Stimulated activated CD4-positive, alpha-beta T cell treated with anti-CD3 and anti-CD28 coated beads, TNF-alpha, amount 100 ng/mL, for 1 hour (primary cell): Measurements from ENCODE around the gene TBC1D5.
"Not testable (repeated sequence)": the region's sequence is repeated elsewhere in the genome, so short reads cannot be mapped to it uniquely, and the experiment has no call there.

Source experiments
- DNase-seq, 3 donors: peaks; one replicate each; pipeline ENCODE4 v3.0.0-alpha.2; 2020; ENCODE audit warnings: low read depth in 3 of 3, low spot score in 1 of 3

Gene TBC1D5

DNA sequence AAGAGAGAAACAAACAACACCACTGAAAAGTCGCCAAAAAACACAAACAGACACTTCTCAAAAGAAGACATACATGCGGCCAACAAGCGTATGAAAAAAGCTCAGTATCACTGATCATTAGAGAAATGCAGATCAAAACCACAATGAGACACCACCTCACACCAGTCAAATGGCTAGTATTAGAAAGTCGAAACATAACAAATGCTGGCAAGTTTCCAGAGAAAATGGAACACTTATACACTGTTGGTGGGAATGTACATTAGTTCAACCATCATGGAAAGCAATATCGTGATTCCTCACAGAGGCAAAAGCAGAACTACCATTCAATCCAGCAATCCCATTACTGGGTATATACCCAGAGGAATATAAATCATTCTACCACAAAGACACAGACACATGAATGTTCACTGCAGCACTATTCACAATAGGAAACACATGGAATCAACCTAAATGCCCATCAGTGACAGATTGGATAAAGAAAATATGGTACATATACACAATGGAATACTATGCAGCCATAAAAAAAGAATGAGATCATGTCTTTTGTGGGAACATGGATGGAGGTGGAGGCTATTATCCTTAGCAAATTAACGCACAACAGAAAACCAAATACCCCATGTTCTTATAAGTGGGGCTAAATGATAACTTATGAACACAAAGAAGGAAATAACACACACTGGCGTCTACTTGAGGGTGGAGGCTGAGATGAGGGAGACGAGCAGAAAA is 93.6 kb downstream of the TBC1D5 start:
- not testable (repeated sequence) for DNase-seq

DNA sequence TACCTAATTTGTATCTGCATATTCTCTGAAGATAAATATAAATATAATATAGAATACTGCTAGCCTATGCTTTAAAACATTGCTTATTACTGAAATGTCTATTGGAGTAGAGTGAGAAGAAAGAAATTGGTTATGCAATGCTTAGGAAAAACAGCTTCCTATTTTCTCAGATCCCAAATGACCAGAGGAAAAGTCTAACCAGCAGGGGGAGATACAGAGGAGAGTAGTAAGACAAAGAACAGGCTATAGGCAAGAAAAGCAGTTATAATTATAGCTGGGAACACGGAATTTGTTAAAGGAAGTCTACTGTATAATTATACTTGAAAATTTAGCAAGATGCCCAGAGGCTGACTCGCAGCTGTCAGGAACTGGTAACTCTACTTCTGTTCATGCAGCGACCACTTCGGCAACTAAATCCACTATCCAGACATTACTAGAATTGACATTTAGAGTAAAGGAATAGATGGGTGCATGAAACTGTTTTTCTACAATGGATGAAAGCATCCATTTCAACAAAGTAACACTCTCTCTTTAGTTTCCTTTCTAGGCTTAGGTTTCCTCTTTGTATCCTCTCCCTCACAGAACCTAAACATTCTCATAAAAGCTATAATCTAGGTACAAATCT is 97.2 kb downstream of the TBC1D5 start:
- no peak for DNase-seq

DNA sequence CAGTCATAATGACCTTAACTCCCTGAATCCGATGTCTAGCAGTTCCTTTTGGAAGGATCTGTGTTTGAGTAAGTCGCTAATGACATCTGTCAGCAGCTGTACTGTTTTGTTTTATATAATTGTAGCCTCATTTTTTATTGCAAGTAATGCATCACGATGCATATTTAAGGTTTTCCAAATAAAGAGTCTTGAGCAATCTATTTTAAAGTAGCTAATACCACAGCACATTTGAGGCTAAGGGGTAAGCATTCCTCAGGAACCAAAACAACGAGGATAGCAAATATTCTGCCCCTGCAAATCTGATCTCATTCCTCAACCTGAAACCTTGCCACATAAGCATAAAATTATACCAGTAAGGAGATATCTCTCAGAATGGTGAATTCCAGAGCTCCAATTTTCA is 98.7 kb downstream of the TBC1D5 start:
- no peak for DNase-seq

DNA sequence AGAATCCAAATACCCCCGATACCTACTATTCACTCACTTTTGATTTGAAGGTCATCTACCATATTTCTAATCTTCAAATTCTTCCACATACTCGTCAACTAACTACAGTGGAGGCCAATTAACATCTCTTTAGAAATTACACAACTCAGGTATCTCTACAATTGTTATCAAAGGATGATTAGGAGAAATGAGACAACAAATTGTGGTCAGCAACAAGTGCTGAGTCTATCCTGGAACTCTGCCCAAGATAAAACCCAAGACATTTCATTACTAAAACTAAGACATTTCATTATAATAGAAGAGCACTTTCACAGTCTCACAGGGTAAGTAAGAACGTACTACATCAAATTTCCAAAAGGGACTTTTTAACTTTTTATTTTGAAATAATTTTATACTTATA is 100.0 kb downstream of the TBC1D5 start:
- DNase-seq: no peak

DNA sequence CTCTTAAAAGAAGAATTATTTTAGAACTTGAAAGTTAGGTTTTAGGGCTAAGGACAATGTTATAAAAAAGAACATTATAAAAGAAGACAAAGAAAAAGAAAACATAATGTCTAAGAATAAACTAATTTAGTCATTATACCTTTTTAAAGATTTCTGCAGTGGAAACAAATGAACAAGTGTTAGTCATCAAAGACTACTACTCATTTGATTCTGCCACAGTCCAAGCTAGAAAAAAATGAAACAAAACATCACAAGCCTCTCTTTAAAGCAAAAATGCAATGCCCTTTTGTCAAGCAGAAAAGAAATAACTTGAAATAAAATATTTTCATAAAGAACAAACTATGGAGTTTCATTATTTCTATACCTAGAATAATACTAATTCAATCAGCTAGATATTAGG is 102.0 kb downstream of the TBC1D5 start:
- no peak for DNase-seq

DNA sequence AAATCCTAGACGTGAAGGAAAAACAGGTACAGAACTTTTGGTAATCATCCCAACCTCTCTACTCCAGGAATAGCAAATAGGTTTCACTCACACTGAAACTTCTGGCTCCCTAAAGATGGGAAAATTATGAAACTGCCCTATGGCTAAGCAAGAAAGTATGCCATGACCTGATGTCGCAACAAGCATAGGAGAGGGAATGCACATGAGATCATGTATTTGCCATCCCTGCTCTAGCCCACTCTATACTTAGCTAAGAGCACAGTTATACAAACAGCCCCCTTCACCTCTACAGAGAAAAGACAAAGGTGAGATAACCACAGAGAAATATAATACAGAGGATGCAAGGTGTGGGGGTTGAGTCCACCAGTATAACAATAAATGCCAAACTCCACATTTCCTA is 102.7 kb downstream of the TBC1D5 start:
- no peak for DNase-seq

DNA sequence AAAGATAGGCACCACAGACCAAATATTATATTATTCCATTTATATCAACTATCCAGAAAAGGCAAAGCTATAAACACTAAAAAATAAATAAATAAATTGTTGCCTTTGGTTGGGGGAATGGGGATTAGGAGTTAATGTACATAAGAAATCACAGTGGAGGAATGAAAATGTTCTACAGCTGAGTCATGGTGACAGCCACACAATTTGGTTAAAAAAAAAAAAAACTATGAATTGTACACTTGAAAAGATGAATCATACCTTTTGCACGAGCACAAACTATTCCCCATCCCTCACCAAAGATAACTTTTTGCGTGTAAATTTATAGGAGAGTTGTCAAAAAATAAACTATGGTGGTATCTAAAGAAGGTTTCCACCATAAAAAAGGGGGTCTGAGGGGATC is 103.2 kb downstream of the TBC1D5 start:
- DNase-seq: no peak

DNA sequence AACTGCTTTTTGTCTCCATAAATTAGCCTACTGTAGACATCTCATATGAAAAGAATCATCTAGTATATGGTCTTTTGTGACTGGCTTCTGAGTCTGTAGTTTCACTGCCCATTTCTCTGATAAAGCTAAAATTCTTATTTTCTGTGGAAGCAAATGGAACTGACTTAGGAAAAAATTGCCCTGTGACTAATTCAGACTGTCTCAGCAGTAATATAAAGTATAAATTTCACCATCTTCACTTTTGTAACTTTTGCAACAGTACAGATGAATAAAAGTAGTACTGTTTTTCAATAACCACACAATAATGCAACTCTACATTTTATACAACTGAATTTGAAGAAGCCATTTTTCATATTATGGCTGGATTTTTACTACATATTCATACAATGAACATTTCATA is 104.1 kb downstream of the TBC1D5 start:
- DNase-seq: no peak

DNA sequence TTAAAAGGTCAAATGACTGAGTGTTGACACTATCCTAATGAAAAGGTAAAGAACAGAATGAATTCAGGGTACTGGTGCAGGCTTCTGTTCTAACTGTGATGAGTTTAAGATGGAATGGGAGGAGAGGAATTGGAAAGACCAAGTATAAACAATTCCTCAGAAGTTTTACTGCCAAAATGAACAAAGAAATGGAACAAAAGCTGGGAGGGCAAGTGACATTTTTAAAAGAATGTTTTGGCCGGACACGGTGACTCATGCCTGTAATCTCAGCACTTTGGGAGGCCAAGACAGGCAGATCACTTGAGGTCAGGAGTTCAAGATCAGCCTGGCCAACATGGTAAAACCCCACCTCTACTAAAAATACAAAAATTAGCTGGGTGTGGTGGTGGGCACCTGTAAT is 106.8 kb downstream of the TBC1D5 start:
- DNase-seq: not testable (repeated sequence)

DNA sequence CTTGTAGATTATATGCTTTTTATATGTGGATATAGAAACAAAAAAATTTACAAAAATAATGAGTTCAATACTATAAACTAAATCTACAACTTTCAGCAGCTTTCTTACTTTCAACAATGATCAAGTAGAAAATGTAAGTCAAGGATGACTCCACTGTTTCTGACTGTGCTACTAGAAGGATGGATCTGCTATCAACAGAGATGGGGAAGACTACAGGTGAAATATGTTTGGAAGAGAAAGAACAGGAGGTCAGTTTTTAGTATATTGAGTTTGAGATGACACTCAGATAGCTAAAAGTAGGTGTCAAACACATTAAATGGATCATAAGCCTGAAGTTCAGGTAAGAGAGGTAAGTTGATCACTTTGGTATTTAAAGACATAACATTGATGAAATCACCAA is 107.5 kb downstream of the TBC1D5 start:
- DNase-seq: no peak

DNA sequence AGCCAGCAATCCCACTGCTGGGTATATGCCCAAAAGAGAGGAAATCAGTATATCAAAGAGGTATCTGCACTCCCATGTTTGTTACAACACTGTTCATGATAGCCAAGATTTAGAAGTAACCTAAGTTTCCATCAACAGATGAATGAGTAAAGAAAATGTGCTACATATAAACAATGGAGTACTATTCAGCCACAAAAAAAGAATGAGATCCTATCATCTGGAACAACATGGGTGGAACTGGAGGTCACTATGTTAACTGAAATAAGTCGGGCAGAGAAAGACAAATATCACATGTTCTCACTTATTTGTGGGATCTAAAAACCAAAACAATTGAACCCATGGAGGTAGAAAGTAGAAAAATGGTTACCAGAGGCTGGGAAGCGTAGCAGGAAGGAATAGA is 108.2 kb downstream of the TBC1D5 start:
- no peak for DNase-seq

DNA sequence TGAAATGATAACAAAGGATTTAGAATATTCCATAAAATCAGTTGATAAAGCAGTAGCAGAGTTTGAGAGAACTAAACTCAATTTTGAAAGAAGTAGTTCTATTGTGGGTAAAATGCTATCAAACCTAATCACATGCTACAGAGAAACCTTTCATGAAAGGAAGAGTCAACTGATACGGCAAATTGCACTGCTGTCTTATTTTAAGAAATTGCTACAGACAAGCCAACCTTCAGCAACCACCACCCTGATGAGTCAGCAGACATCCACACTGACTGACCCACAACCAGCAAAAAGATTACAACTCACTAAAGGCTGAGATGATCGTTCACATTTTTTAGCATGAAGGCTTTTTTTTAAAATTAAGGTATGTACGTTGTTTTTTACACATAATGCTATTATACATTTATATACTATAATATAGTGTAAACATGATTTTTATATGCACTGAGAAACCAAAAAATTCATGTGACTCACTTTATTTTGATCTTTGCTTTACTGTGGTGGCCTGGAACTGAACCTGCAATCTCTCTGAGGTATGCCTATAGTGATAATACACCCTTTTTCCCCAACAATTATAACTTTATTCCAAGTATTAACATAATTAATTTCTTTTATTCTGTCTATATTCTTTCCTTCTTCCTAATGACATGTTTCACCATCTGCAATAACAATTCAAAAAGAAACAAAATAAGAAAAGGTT is 109.9 kb downstream of the TBC1D5 start:
- no peak for DNase-seq

DNA sequence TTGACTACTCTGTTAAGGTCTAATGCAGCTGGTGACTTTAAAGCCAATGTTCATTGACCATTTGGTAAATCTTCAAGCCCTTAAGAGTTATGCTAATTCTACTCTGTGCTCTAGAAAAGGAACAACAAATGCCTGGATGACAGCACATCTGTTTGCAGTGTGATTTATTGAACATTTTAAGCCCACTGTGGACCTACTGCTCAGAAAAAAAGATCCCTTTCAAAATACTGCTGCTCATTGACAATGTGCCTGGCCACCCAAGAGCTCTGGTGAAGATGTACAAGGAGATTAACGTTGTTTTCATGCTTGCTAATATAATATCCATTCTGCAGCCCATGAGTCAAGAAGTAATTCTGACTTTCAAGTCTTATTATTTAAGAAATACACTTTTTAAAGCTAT is 110.8 kb downstream of the TBC1D5 start:
- no peak for DNase-seq

DNA sequence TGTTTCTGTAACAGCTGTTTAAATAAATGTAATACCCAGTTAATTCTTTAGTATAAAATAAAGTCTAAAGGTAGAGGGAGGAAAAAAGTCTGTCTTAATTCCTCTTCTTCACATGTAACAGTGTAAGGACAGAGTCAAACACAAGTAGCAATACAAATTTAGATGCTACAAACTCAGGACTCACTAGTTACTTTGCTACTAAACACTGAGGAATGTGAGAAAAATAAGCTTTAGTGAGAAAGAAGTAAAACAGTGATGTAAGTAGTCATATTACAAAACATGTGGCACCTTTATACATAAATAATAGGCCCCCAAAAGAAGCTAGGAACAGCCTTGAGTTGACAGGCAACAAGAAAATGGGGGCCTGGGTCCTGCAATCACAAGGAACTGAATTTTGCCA is 113.0 kb downstream of the TBC1D5 start:
- DNase-seq: no peak

DNA sequence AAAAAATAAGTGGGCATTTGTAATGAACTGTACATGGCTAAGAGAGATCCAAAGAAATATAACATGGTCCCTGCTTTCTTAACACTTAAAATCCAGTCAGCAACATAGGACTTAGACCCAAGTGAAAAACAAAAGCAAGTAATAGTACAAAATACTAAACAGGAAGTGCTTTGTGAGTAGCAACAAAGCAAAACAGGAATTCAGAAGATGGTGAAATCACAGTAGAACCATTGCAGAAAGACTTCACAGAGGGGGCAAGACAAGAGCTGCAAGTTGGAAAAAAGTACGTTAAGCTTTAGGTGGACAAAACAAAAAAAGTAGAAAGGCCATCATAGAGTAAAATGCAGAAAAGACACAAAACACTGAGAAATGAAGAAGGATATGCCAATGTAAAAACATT is 116.0 kb downstream of the TBC1D5 start:
- no peak for DNase-seq

DNA sequence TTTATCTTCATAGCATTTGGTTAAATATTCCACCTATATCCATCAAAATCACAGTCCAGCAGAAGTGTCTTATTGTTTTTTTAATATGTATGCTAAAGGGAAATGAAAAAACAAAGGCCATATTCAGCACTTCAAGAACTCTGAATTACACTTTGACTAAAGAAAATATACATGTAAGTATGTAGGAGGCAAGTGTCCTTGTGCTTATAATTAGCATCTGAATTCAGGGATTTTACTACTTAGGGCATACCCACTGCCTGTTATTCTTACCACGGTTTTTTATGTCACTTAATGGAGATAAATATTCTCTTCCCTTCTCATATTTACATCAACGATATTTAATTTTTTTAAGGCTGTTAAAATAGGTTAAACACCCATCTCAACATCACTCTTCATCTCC is 117.3 kb downstream of the TBC1D5 start:
- no peak for DNase-seq

DNA sequence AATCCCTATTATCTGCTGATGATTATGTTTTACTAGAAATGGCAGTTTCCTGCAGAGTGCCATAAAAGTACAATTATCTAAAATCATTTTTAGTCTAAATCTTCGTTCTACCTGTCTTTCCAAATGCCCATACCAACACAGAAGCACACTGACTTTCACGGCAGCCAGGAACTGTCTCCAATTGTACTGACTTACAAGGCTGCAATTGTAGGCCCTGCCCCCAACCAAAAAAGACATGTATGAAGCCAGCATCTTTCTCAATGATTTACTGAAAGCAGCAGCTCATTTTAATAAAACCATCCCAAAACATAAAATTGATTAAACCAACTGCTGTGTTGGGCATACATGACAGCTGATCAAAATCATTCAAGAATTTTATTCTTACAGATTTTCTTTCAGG is 119.0 kb downstream of the TBC1D5 start:
- DNase-seq: no peak

DNA sequence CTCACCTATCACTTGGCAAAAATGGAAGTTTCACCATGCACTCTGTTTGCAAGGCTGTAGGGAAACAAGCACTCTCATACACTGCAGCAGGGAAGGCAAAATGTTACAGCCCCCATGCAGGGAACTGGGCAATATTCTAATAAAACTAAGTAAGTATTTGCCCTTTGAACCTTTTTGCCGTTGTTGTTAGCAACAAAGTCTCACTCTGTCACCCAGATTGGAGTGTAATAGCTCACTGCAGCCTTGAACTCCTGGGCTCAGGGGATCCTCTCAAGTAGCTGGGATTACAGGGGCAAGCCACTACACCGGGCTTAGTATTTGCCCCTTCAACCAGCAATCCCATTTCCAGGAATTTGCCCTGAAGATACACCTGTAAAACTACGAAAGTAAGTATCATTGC is 122.5 kb downstream of the TBC1D5 start:
- no peak for DNase-seq

DNA sequence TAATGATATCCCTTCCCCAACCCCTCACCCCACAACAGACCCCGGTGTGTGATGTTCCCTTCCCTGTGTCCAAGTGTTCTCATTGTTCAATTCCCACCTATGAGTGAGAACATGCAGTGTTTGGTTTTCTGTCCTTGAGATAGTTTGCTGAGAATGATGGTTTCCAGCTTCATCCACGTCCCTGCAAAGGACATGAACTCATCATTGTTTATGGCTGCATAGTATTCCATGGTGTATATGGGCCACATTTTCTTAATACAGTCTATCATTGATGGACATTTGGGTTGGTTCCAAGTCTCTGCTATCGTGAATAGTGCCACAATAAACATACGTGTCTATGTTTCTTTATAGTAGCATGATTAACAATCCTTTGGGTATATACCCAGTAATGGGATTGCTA is 129.4 kb downstream of the TBC1D5 start:
- not testable (repeated sequence) for DNase-seq

DNA sequence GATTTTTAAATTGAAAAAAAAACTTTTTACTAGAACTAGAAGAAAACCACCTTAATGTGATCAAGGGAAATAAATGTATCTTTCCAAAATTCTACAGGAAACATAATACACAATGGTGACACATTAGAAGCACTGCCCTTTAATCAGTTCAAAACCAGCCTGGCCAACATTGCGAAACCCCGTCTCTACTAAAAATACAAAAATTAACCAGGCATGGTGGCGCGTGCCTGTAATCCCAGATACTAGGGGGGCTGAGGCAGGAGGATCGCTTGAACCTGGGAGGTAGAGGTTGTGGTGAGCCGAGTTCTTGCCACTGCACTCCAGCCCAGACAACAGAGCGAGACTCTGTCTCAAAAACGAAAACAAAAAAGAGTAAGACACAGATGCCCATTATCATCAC is 134.5 kb downstream of the TBC1D5 start:
- DNase-seq: no peak

DNA sequence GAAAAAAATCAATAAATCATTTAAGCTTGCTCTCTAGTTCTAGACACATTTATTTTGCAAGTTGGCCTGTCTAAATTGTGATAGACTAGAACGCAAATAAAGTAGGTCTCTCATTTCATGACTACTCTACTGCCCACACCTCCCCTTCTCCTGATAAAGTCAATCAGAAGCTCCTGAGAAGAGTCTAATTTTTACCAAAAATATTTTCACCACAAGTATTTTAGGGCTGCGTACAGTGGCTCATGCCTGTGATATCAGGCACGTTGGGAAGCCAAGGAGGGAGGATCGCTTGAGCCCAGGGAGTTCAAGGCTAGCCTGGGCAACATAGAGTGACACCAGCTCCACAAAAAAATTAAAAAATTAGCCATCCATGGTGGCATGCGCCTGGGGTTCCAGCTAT is 136.5 kb downstream of the TBC1D5 start:
- DNase-seq: no peak

DNA sequence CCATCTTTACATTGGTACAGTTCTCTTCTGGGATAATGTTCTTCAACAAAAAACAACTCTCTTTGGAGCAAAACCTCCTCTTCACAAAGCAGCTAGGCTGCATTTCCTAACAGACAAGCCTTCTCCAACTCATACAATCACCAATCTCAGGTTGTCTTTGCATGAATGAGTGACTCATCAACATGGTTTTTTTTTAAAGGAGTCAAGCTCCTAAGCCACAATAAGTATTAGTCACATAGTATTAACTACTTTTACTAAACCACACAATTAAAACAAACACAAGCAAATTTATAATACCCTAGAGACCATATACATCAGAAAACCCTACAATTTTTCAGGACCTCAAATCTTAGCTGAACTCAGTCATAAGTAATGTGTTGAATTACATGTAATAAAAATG is 137.4 kb downstream of the TBC1D5 start:
- no peak for DNase-seq

DNA sequence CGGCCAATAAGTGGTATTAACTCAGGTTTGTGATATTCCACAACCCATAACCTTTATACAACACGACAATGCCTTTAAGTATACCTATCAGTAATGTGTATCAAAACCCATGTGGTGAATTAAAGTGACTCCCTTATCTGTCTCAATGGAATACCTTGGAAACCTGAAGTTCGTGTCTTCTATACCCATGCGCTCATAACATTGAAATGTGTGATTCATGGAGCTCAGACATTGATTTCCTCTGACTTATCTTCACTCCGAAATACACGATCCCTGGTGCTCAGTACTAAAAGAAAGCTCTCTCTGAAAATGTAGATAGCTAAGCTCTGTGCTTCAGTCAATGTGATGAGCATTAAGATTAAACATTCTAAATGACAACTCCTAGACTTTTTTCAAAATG is 140.3 kb downstream of the TBC1D5 start:
- DNase-seq: no peak
